Measurements from ENCODE around the gene PTPRQ. TPM values are rescaled to one million over a fixed set of nuclear protein-coding genes. Genes with fewer than 3 reads are reported as not detected.
A peak's percentile ranks its signal among the peaks of the same experiment; 100 is the strongest.

The PTPRQ gene
- total RNA-seq, 2 donors from 2014 or later: 9.8 to 13.7 TPM

GRCh38 chr12:80517655-80518054 is 73.6 kb downstream of the PTPRQ start:
- intact Hi-C loops (cut with DNase I): no loop called here
- DNase-seq (no peak), ATAC-seq (no peak)

- DNase-seq: no peak
- no peak for ATAC-seq
- intact Hi-C loops (cut with DNase I): no loop called here
Observed at GRCh38 chr12:80531646-80532045, 87.6 kb downstream of the PTPRQ start.

GRCh38 chr12:80539029-80539428 is 95.0 kb downstream of the PTPRQ start:
- DNase-seq (no peak), ATAC-seq (no peak)
- intact Hi-C loops (cut with DNase I): no loop called here

- ATAC-seq (no peak), DNase-seq (no peak)
- intact Hi-C loops (cut with DNase I): no loop called here
Observed at GRCh38 chr12:80549298-80549697, 105.3 kb downstream of the PTPRQ start.

- DNase-seq (no peak), ATAC-seq (peak in 1 of 2 donors; percentile 81)
- intact Hi-C loops (cut with DNase I): no loop called here
Observed at GRCh38 chr12:80551897-80552296, 107.9 kb downstream of the PTPRQ start.

- ATAC-seq (no peak), DNase-seq (no peak)
- intact Hi-C loops (cut with DNase I): no loop called here
Observed at GRCh38 chr12:80553316-80553715, 109.3 kb downstream of the PTPRQ start.

- no peak for DNase-seq
- no peak for ATAC-seq
- intact Hi-C loops (cut with DNase I): no loop called here
Observed at GRCh38 chr12:80556566-80556965, 112.5 kb downstream of the PTPRQ start.

- no peak for DNase-seq
- ATAC-seq: no peak
- intact Hi-C loops (cut with DNase I): no loop called here
Observed at GRCh38 chr12:80559766-80560165, 115.7 kb downstream of the PTPRQ start.

GRCh38 chr12:80565271-80565670 is 121.2 kb downstream of the PTPRQ start:
- intact Hi-C loops (cut with DNase I): no loop called here
- DNase-seq (no peak), ATAC-seq (no peak)

GRCh38 chr12:80567401-80567800 is 123.4 kb downstream of the PTPRQ start:
- intact Hi-C loops (cut with DNase I): no loop called here
- ATAC-seq (no peak), DNase-seq (no peak)

GRCh38 chr12:80576641-80577418 is 132.8 kb downstream of the PTPRQ start:
- intact Hi-C loops (cut with DNase I): no loop called here
- DNase-seq: no peak
- ATAC-seq: no peak

GRCh38 chr12:80580254-80580653 is 136.2 kb downstream of the PTPRQ start:
- intact Hi-C loops (cut with DNase I): no loop called here
- no peak for ATAC-seq
- DNase-seq: no peak

GRCh38 chr12:80581783-80582182 is 137.7 kb downstream of the PTPRQ start:
- intact Hi-C loops (cut with DNase I): no loop called here
- no peak for DNase-seq

GRCh38 chr12:80582431-80582830 is 138.4 kb downstream of the PTPRQ start:
- intact Hi-C loops (cut with DNase I): no loop called here
- no peak for DNase-seq
- ATAC-seq: no peak

More at GRCh38 chr12:80581783-80582182, 137.7 kb downstream of the PTPRQ start:
- ATAC-seq: no peak

- no peak for ATAC-seq
- intact Hi-C loops (cut with DNase I): no loop called here
- DNase-seq: no peak
Observed at GRCh38 chr12:80589077-80589476, 145.0 kb downstream of the PTPRQ start.

- intact Hi-C loops (cut with DNase I): no loop called here
- ATAC-seq (no peak), DNase-seq (no peak)
Observed at GRCh38 chr12:80590085-80590484, 146.1 kb downstream of the PTPRQ start.

- intact Hi-C loops (cut with DNase I): no loop called here
- DNase-seq (no peak), ATAC-seq (no peak)
Observed at GRCh38 chr12:80593766-80594165, 149.7 kb downstream of the PTPRQ start.

GRCh38 chr12:80596509-80596908 is 152.5 kb downstream of the PTPRQ start:
- no peak for ATAC-seq
- intact Hi-C loops (cut with DNase I): no loop called here
- DNase-seq: no peak

GRCh38 chr12:80598004-80598606 is 154.1 kb downstream of the PTPRQ start:
- no peak for DNase-seq
- ATAC-seq: peak in 1 of 2 donors; percentile 52
- intact Hi-C loops (cut with DNase I): no loop called here

GRCh38 chr12:80602455-80602854 is 158.4 kb downstream of the PTPRQ start:
- no peak for ATAC-seq
- DNase-seq: no peak
- intact Hi-C loops (cut with DNase I): no loop called here
